NT2/D1 (cell line): Measurements from ENCODE around the gene NR2C1.
A peak's percentile ranks its signal among the peaks of the same experiment; 100 is the strongest.
"Not testable (repeated sequence)": the region's sequence is repeated elsewhere in the genome, so short reads cannot be mapped to it uniquely, and the experiment has no call there.

Source experiments
- DNase-seq: peaks from one replicate; pipeline ENCODE4 v3.0.0-alpha.2; 2011; ENCODE audit warnings: low read depth, low spot score
- H3K27me3 ChIP-seq: 2 replicates; pipeline ENCODE4 v1.6.0; 2011; ENCODE audit warnings: mild to moderate bottlenecking; ENCODE audit not compliant: insufficient read length, insufficient read depth
- H3K36me3 ChIP-seq: 2 replicates; pipeline ENCODE4 v1.6.1; 2011; ENCODE audit warnings: mild to moderate bottlenecking, low read length, mixed read lengths; ENCODE audit not compliant: insufficient read depth, insufficient read length
- H3K4me1 ChIP-seq: 2 replicates; pipeline ENCODE4 v1.5.1; 2011; ENCODE audit not compliant: insufficient read depth, insufficient read length
- H3K4me3 ChIP-seq: 2 replicates; pipeline ENCODE4 v1.5.1; 2011; ENCODE audit warnings: low read depth; ENCODE audit not compliant: insufficient read length
- H3K9ac ChIP-seq: 2 replicates; pipeline ENCODE4 v1.6.0; 2011; ENCODE audit warnings: low read depth; ENCODE audit not compliant: insufficient read length
- H3K9me3 ChIP-seq: 2 replicates; pipeline ENCODE4 v1.5.1; 2011; ENCODE audit warnings: mild to moderate bottlenecking, low read length; ENCODE audit not compliant: insufficient read depth
- SUZ12 ChIP-seq: IDR thresholded peaks from 2 replicates; pipeline ENCODE4 v1.6.1; 2011; ENCODE audit not compliant: insufficient read length, insufficient read depth; ENCODE audit errors: extremely low read depth
- YY1 ChIP-seq: IDR thresholded peaks from 2 replicates; pipeline ENCODE4 v1.6.1; 2011; ENCODE audit not compliant: insufficient read length, insufficient read depth
- ZNF274 ChIP-seq: IDR thresholded peaks from 2 replicates; pipeline ENCODE4 v1.6.1; 2011; ENCODE audit warnings: mild to moderate bottlenecking, low read depth, low read length

NR2C1 gene

GRCh38 chr12:95099270-95099790 is 25.9 kb upstream of the NR2C1 start:
- no peaks in the 10 kb centered on the region for H3K27me3 ChIP-seq
- no peak for DNase-seq
- TF ChIP-seq YY1 (no peak), ZNF274 (no peak), SUZ12 (no peak)
- H3K9ac ChIP-seq = no peak overlapping the region
- H3K36me3 ChIP-seq = peaks cover 27% of the 10 kb centered on the region
- H3K4me1 ChIP-seq = no peaks in the 10 kb centered on the region
- H3K4me3 ChIP-seq = no peak overlapping the region
- H3K9me3 ChIP-seq = no peaks in the 10 kb centered on the region

DNA sequence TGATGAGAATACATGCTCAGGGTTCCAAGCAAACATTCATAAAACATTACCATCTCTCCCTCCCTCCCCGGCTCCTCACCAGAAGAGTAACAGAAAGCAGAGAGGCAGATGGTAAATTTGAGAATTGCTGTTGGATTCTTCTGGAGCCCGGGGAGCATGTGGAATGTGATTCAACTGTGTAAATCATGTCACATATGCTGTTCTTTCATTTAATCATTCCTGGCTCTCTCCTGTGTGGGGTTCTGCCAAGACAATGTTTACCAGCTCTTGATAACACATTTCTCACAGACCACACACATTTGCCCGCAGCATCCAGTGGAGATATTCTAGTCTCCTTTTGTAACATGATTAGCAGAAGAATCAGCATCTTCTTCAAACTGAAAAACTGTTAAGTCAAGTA is 23.4 kb upstream of the NR2C1 start:
- no peak for TF ChIP-seq YY1
- TF ChIP-seq ZNF274 = no peak
- TF ChIP-seq SUZ12 = no peak
- Histone ChIP-seq H3K27me3 (no peaks in the 10 kb centered on the region), H3K9me3 (no peaks in the 10 kb centered on the region), H3K9ac (no peak overlapping the region), H3K4me1 (no peaks in the 10 kb centered on the region), H3K4me3 (no peak overlapping the region), H3K36me3 (peaks cover 19% of the 10 kb centered on the region)
- no peak for DNase-seq

GRCh38 chr12:95096378-95096777 is 23.0 kb upstream of the NR2C1 start:
- Histone ChIP-seq H3K27me3 (no peaks in the 10 kb centered on the region), H3K9ac (no peak overlapping the region), H3K4me1 (no peaks in the 10 kb centered on the region), H3K9me3 (no peaks in the 10 kb centered on the region), H3K4me3 (no peak overlapping the region), H3K36me3 (peaks cover 24% of the 10 kb centered on the region)
- DNase-seq = no peak
- TF ChIP-seq ZNF274 (no peak), YY1 (no peak), SUZ12 (no peak)

DNA sequence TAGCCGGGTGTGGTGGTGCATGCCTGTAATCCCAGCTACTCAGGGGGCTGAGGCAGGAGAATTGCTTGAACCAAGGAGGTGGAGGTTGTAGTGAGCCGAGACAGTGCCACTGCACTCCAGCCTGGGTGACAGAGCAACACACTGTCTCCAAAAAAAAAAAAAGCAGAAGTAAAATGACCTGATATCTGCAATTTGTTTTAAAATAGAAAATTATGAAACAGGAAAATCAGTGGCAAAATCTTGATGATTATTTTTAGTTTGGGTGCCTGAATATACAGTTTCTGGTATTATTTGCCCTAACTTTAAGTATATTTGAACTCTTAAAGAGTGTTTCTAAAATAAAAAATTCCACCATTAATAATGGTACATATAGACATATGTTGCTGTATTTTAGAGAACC is 22.4 kb upstream of the NR2C1 start:
- H3K36me3 ChIP-seq = peaks cover 25% of the 10 kb centered on the region
- H3K9me3 ChIP-seq, H3K9ac ChIP-seq, H3K4me1 ChIP-seq, DNase-seq, H3K4me3 ChIP-seq, H3K27me3 ChIP-seq: not testable (repeated sequence)

- Histone ChIP-seq H3K9me3 (no peaks in the 10 kb centered on the region), H3K9ac (no peak overlapping the region), H3K4me1 (no peaks in the 10 kb centered on the region), H3K27me3 (no peaks in the 10 kb centered on the region), H3K4me3 (no peak overlapping the region), H3K36me3 (peaks cover 33% of the 10 kb centered on the region)
- no peak for DNase-seq
- TF ChIP-seq YY1 (no peak), ZNF274 (no peak), SUZ12 (no peak)
Measured at GRCh38 chr12:95089462-95089861, 16.0 kb upstream of the NR2C1 start.

DNA sequence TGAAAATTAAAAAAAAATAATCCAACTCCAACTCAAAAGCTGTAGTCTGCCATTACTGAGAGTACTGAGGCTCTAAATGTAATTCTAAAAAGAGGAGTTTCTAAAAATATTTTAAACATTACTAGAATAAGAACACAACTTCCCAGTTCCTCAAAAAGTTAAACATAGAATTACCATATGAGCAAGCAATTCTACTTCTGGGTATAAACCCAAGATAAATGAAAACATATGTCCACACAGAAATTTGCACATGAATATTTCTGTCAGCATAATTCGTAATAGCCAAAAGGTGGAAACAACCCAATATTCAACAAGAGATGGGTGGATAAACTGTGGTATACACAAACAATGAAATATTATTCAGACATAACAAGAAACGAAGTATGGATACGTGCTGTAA is 15.0 kb upstream of the NR2C1 start:
- Histone ChIP-seq H3K9me3 (no peaks in the 10 kb centered on the region), H3K4me3 (no peak overlapping the region), H3K36me3 (peaks cover 33% of the 10 kb centered on the region), H3K27me3 (no peaks in the 10 kb centered on the region), H3K9ac (no peak overlapping the region), H3K4me1 (no peaks in the 10 kb centered on the region)
- no peak for DNase-seq
- TF ChIP-seq SUZ12 (no peak), YY1 (no peak), ZNF274 (no peak)

- peaks cover 20% of the 10 kb centered on the region for H3K36me3 ChIP-seq
- no peak for DNase-seq
- H3K27me3 ChIP-seq = no peaks in the 10 kb centered on the region
- no peak overlapping the region for H3K9ac ChIP-seq
- no peak overlapping the region for H3K4me3 ChIP-seq
- H3K9me3 ChIP-seq = no peaks in the 10 kb centered on the region
- H3K4me1 ChIP-seq = no peaks in the 10 kb centered on the region
- TF ChIP-seq SUZ12 (no peak), YY1 (no peak), ZNF274 (no peak)
Measured at GRCh38 chr12:95085612-95086011, 12.2 kb upstream of the NR2C1 start.

DNA sequence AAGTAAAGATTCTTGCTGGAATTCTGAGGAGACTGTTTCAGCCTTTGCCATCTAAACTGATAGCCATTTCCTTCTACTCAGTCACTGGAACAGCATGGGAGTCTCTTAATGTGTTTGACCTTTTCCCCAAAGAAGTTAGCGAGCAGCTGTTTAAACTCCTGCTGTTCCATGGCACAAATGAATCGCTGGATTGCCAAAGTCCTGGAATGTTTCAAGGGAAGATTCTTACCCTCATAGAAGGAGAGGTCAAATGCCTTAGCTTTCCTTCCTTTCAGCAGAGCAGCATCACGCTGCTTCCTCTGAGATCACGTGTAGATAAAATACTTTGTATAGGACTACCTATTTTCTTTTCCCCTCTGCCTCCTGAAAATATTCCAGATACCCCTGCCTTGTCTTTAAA is 10.5 kb upstream of the NR2C1 start:
- no peaks in the 10 kb centered on the region for H3K27me3 ChIP-seq
- peak; percentile 91 for DNase-seq

More for the DNA sequence above, 10.5 kb upstream of the NR2C1 start:
- no peaks in the 10 kb centered on the region for H3K4me1 ChIP-seq
- no peak overlapping the region for H3K9ac ChIP-seq
- H3K4me3 ChIP-seq = no peak overlapping the region
- TF ChIP-seq SUZ12 (no peak), YY1 (no peak), ZNF274 (no peak)
- peaks cover 11% of the 10 kb centered on the region for H3K36me3 ChIP-seq
- H3K9me3 ChIP-seq = no peaks in the 10 kb centered on the region
